Neural cell (in vitro differentiated cells): ENCODE measurements around the gene LMCD1. TPM values are rescaled to one million over a fixed set of nuclear protein-coding genes. Genes with fewer than 3 reads are reported as not detected.

Experiments used
- H2AFZ ChIP-seq: fragments of 200-600, 300-800 bp; sonication (generic), shearing (Covaris generic); 2 replicates; pipeline ENCODE4 v1.6.0; 2014; ENCODE audit warnings: low read depth, mild to moderate bottlenecking, antibody characterized with exemption, low read length, moderate library complexity
- H3F3A ChIP-seq: fragments of 200-600 bp; shearing (Covaris generic); 2 replicates; pipeline ENCODE4 v1.6.1; 2016; ENCODE audit warnings: mild to moderate bottlenecking, moderate library complexity, mixed read lengths, antibody characterized with exemption, low read length; ENCODE audit not compliant: insufficient read depth, poor library complexity, severe bottlenecking
- H3K27ac ChIP-seq: fragments of 200-600, 300-800 bp; sonication (generic), shearing (Covaris generic); 2 replicates; pipeline ENCODE4 v1.5.1; 2014; ENCODE audit warnings: mild to moderate bottlenecking, low read length, moderate library complexity
- H3K27me3 ChIP-seq: fragments of 300-800, 200-600 bp; sonication (generic), shearing (Covaris generic); 2 replicates; pipeline ENCODE4 v1.6.0; 2014; ENCODE audit warnings: mild to moderate bottlenecking, low read depth, low read length, moderate library complexity; ENCODE audit not compliant: insufficient read depth
- H3K36me3 ChIP-seq: fragments of 300-800, 200-600 bp; sonication (generic), shearing (Covaris generic); 2 replicates; pipeline ENCODE4 v1.5.1; 2014; ENCODE audit warnings: mild to moderate bottlenecking, antibody characterized with exemption, low read length, moderate library complexity; ENCODE audit not compliant: insufficient read depth
- H3K4me2 ChIP-seq: fragments of 300-800, 200-600 bp; sonication (generic), shearing (Covaris generic); 2 replicates; pipeline ENCODE4 v1.6.0; 2014; ENCODE audit warnings: mild to moderate bottlenecking, low read length
- H3K4me3 ChIP-seq: fragments of 300-800, 200-600 bp; sonication (generic), shearing (Covaris generic); 2 replicates; pipeline ENCODE4 v1.5.1; 2014; ENCODE audit warnings: mild to moderate bottlenecking, low read length, moderate library complexity
- H3K79me2 ChIP-seq: fragments of 200-600 bp; shearing (Covaris generic); replicated peaks from 2 replicates; pipeline ENCODE4 v1.6.0; 2014; ENCODE audit warnings: mild to moderate bottlenecking, low read length, moderate library complexity; ENCODE audit not compliant: insufficient read depth
- H3K9ac ChIP-seq: fragments of 300-800, 200-600 bp; sonication (generic), shearing (Covaris generic); 2 replicates; pipeline ENCODE4 v1.6.1; 2016; ENCODE audit warnings: mild to moderate bottlenecking, low read length, mixed read lengths
- H3K9me2 ChIP-seq: fragments of 200-600 bp; shearing (Covaris generic); 2 replicates; pipeline ENCODE4 v1.6.1; 2016; ENCODE audit warnings: mild to moderate bottlenecking, low read length, mixed read lengths; ENCODE audit not compliant: insufficient read depth
- H3K9me3 ChIP-seq: fragments of 200-600, 300-800 bp; sonication (generic), shearing (Covaris generic); 2 replicates; pipeline ENCODE4 v1.6.1; 2016; ENCODE audit warnings: mild to moderate bottlenecking, mixed run types, low read length, moderate library complexity, mixed read lengths
- H4K20me1 ChIP-seq: fragments of 200-600 bp; shearing (Covaris generic); 2 replicates; pipeline ENCODE4 v1.6.1; 2016; ENCODE audit warnings: mild to moderate bottlenecking, mixed run types; ENCODE audit not compliant: insufficient read depth
- EP300 ChIP-seq: fragments of 450-650 bp; conservative IDR thresholded peaks from 2 replicates; pipeline ENCODE4 v1.6.1; 2014; ENCODE audit warnings: antibody characterized with exemption, mild to moderate bottlenecking, moderate library complexity; ENCODE audit not compliant: poor library complexity, severe bottlenecking
- EZH2 ChIP-seq: fragments of 200-600, 300-800 bp; shearing (Covaris generic), sonication (generic); IDR thresholded peaks from 2 replicates; pipeline ENCODE4 v1.6.1; 2014; ENCODE audit warnings: antibody characterized with exemption, low read length, borderline replicate concordance, mild to moderate bottlenecking; ENCODE audit not compliant: insufficient read depth, poor library complexity, severe bottlenecking
- MXI1 ChIP-seq: fragments of 450-650 bp; conservative IDR thresholded peaks from 2 replicates; pipeline ENCODE4 v1.6.1; 2014; ENCODE audit warnings: antibody characterized with exemption, mild to moderate bottlenecking; ENCODE audit not compliant: poor library complexity, severe bottlenecking
- POLR2AphosphoS5 ChIP-seq: IDR thresholded peaks from 2 replicates; pipeline ENCODE4 v1.6.1; 2012
- RAD21 ChIP-seq: fragments of 450-650 bp; conservative IDR thresholded peaks from 2 replicates; pipeline ENCODE4 v1.6.1; 2014; ENCODE audit warnings: antibody characterized with exemption, mild to moderate bottlenecking, moderate library complexity
- REST ChIP-seq: IDR thresholded peaks from 2 replicates; pipeline ENCODE4 v1.6.1; 2012; ENCODE audit warnings: borderline replicate concordance
- SMC3 ChIP-seq: fragments of 450-650 bp; conservative IDR thresholded peaks from 2 replicates; pipeline ENCODE4 v1.6.1; 2014; ENCODE audit warnings: antibody characterized with exemption, mild to moderate bottlenecking, moderate library complexity; ENCODE audit not compliant: poor library complexity
- TAF1 ChIP-seq: IDR thresholded peaks from 2 replicates; pipeline ENCODE4 v1.6.1; 2012; ENCODE audit warnings: low read depth
- polyA plus RNA-seq: library from polyadenylated mRNA; depleted of rRNA; stranded (reverse); fragments of >200 nt; gene quantifications from 2 replicates; pipeline ENCODE4 v1.2.3, GENCODE V29; 2014
- TF ChIP-seq, protein P1 (sequence below): fragments of 450-650 bp; IDR thresholded peaks from 2 replicates; pipeline ENCODE4 v1.5.1; 2014; ENCODE audit warnings: antibody characterized with exemption, mild to moderate bottlenecking, moderate library complexity; ENCODE audit not compliant: poor library complexity, severe bottlenecking

Gene LMCD1
- polyA plus RNA-seq, 1 donor from 2014 or later, result 3.5 TPM

GRCh38 chr3:8597219-8597853 is 95.7 kb downstream of the LMCD1 start:
- H3K79me2 ChIP-seq, result no peaks in the 10 kb centered on the region
- no peak overlapping the region for H3K4me3 ChIP-seq
- no peak overlapping the region for H3K4me2 ChIP-seq
- no peaks in the 10 kb centered on the region for H3K27me3 ChIP-seq
- no peak overlapping the region for H3K9ac ChIP-seq
- TF ChIP-seq MXI1 (no peak), POLR2AphosphoS5 (no peak), RAD21 (no peak), TAF1 (no peak), EP300 (no peak), SMC3 (no peak), REST (no peak), EZH2 (no peak)
- TF ChIP-seq, protein P1, sequence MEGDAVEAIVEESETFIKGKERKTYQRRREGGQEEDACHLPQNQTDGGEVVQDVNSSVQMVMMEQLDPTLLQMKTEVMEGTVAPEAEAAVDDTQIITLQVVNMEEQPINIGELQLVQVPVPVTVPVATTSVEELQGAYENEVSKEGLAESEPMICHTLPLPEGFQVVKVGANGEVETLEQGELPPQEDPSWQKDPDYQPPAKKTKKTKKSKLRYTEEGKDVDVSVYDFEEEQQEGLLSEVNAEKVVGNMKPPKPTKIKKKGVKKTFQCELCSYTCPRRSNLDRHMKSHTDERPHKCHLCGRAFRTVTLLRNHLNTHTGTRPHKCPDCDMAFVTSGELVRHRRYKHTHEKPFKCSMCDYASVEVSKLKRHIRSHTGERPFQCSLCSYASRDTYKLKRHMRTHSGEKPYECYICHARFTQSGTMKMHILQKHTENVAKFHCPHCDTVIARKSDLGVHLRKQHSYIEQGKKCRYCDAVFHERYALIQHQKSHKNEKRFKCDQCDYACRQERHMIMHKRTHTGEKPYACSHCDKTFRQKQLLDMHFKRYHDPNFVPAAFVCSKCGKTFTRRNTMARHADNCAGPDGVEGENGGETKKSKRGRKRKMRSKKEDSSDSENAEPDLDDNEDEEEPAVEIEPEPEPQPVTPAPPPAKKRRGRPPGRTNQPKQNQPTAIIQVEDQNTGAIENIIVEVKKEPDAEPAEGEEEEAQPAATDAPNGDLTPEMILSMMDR, result no peak
- no peak overlapping the region for H3K27ac ChIP-seq
- no peaks in the 10 kb centered on the region for H3F3A ChIP-seq
- no peaks in the 10 kb centered on the region for H3K9me3 ChIP-seq
- no peaks in the 10 kb centered on the region for H3K9me2 ChIP-seq
- H4K20me1 ChIP-seq, result no peaks in the 10 kb centered on the region
- no peaks in the 10 kb centered on the region for H3K36me3 ChIP-seq
- no peak overlapping the region for H2AFZ ChIP-seq

DNA sequence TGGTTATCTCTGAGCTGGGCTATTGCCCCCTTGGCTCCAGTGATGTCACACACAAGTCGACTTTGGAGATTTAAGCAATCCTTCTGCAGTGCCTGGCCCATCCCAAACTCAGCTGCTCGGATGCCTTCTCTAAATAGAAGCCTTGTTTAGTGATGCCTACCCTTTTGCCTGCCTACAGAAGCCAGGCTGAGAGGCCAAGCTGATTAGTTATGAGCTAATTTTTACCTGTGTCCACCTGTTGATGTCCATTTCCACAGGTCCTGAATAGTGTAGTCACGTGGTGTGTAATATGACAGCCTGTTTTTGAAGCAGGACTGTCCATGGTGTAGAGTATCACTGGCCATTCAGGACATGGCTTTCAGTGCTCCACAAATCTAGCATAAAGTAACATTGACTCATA is 97.5 kb downstream of the LMCD1 start:
- Histone ChIP-seq H3K9ac (no peak overlapping the region), H3K9me3 (no peaks in the 10 kb centered on the region), H3K4me3 (no peak overlapping the region), H3K36me3 (no peaks in the 10 kb centered on the region), H3K27ac (no peak overlapping the region), H4K20me1 (no peaks in the 10 kb centered on the region), H2AFZ (no peak overlapping the region), H3K4me2 (no peak overlapping the region), H3K9me2 (no peaks in the 10 kb centered on the region), H3K27me3 (no peaks in the 10 kb centered on the region), H3F3A (no peaks in the 10 kb centered on the region), H3K79me2 (no peaks in the 10 kb centered on the region)
- TF ChIP-seq EZH2, result no peak
- TF ChIP-seq MXI1, result no peak
- TF ChIP-seq RAD21, result no peak
- TF ChIP-seq SMC3, result no peak
- TF ChIP-seq EP300, result no peak
- no peak for TF ChIP-seq POLR2AphosphoS5
- no peak for TF ChIP-seq TAF1
- TF ChIP-seq, protein P1, result no peak
- no peak for TF ChIP-seq REST
